Measurements from ENCODE around the gene TMA7.

- TF ChIP-seq CTCF (IDR thresholded peaks at IDR 0.05) (no peak), ZFX (IDR thresholded peaks at IDR 0.05; ENCODE audit: borderline replicate concordance) (no peak)
These were observed 19.9 kb downstream of the TMA7 start for GRCh38 chr3:48459773-48460516.
